Measurements from ENCODE around the gene ABTB2. TPM values are rescaled to one million over a fixed set of nuclear protein-coding genes. Genes with fewer than 3 reads are reported as not detected.
"Not testable (repeated sequence)": the region's sequence is repeated elsewhere in the genome, so short reads cannot be mapped to it uniquely, and the experiment has no call there.

The ABTB2 gene
- total RNA-seq = 12.1 TPM
- long read RNA-seq, full-length matches to known transcripts = 2 of 12 reads
- long read RNA-seq, partial matches to known transcripts = 10 of 12 reads
- long read RNA-seq, other reads (novel, unspliced or antisense) = 0 of 12 reads

GRCh38 chr11:34357701-34358257 is at the start of gene ABTB2:
Gene ABTB2 (minus strand): TSS chr11:34358010.
- peak; percentile 92 for ATAC-seq
- intact Hi-C loops (cut with micrococcal nuclease) = no loop called here
- peak; percentile 99 for DNase-seq

- DNase-seq = no peak
- intact Hi-C loops (cut with micrococcal nuclease) = no loop called here
- no peak for ATAC-seq
Observed at GRCh38 chr11:34407121-34407813, 49.5 kb upstream of the ABTB2 start.

GRCh38 chr11:34406413-34406812 is 48.6 kb upstream of the ABTB2 start:
- no peak for DNase-seq
- ATAC-seq = no peak
- intact Hi-C loops (cut with micrococcal nuclease) = no loop called here

GRCh38 chr11:34405079-34405858 is 47.5 kb upstream of the ABTB2 start:
- intact Hi-C loops (cut with micrococcal nuclease) = no loop called here
- DNase-seq (no peak), ATAC-seq (no peak)

- DNase-seq (no peak), ATAC-seq (no peak)
- intact Hi-C loops (cut with micrococcal nuclease) = no loop called here
Observed at GRCh38 chr11:34404280-34404679, 46.5 kb upstream of the ABTB2 start.

GRCh38 chr11:34403431-34403830 is 45.6 kb upstream of the ABTB2 start:
- intact Hi-C loops (cut with micrococcal nuclease) = no loop called here
- no peak for ATAC-seq
- DNase-seq = no peak

GRCh38 chr11:34397811-34398210 is 40.0 kb upstream of the ABTB2 start:
- no peak for ATAC-seq
- DNase-seq = no peak
- intact Hi-C loops (cut with micrococcal nuclease) = no loop called here

- DNase-seq = no peak
- intact Hi-C loops (cut with micrococcal nuclease) = no loop called here
- no peak for ATAC-seq
Observed at GRCh38 chr11:34397120-34397519, 39.3 kb upstream of the ABTB2 start.

- peak; percentile 34 for ATAC-seq
- intact Hi-C loops (cut with micrococcal nuclease) = no loop called here
- DNase-seq = no peak
Observed at GRCh38 chr11:34395916-34396550, 38.2 kb upstream of the ABTB2 start.

- DNase-seq = no peak
- intact Hi-C loops (cut with micrococcal nuclease) = no loop called here
- ATAC-seq = no peak
Observed at GRCh38 chr11:34394771-34395300, 37.0 kb upstream of the ABTB2 start.

- intact Hi-C loops (cut with micrococcal nuclease) = no loop called here
- ATAC-seq (no peak), DNase-seq (no peak)
Observed at GRCh38 chr11:34387653-34388052, 29.8 kb upstream of the ABTB2 start.

GRCh38 chr11:34386356-34386755 is 28.5 kb upstream of the ABTB2 start:
- intact Hi-C loops (cut with micrococcal nuclease); ATAC-seq; DNase-seq: not testable (repeated sequence)

GRCh38 chr11:34382532-34383276 is 24.9 kb upstream of the ABTB2 start:
- intact Hi-C loops (cut with micrococcal nuclease) = no loop called here
- DNase-seq (no peak), ATAC-seq (no peak)

GRCh38 chr11:34381775-34382174 is 24.0 kb upstream of the ABTB2 start:
- intact Hi-C loops (cut with micrococcal nuclease) = no loop called here
- ATAC-seq (no peak), DNase-seq (no peak)

- intact Hi-C loops (cut with micrococcal nuclease) = no loop called here
- no peak for ATAC-seq
- no peak for DNase-seq
Observed at GRCh38 chr11:34380696-34381095, 22.9 kb upstream of the ABTB2 start.

GRCh38 chr11:34379539-34379938 is 21.7 kb upstream of the ABTB2 start:
- intact Hi-C loops (cut with micrococcal nuclease) = no loop called here
- ATAC-seq (no peak), DNase-seq (no peak)

- ATAC-seq (no peak), DNase-seq (no peak)
- intact Hi-C loops (cut with micrococcal nuclease) = no loop called here
Observed at GRCh38 chr11:34379079-34379478, 21.3 kb upstream of the ABTB2 start.

GRCh38 chr11:34373727-34374126 is 15.9 kb upstream of the ABTB2 start:
- intact Hi-C loops (cut with micrococcal nuclease) = no loop called here
- ATAC-seq = no peak
- DNase-seq = no peak

GRCh38 chr11:34366522-34366921 is 8.7 kb upstream of the ABTB2 start:
- intact Hi-C loops (cut with micrococcal nuclease) = no loop called here
- no peak for DNase-seq

More at GRCh38 chr11:34366522-34366921, 8.7 kb upstream of the ABTB2 start:
- ATAC-seq = no peak
